AG04450 (cell line): ENCODE measurements around the gene ADAMTS6. TPM values are rescaled to one million over a fixed set of nuclear protein-coding genes. Genes with fewer than 3 reads are reported as not detected.

Source experiments
- CTCF ChIA-PET: fragments of 300-600, 350-600 bp; formaldehyde crosslinking; extraction: SDS; loops from one replicate; lab custom pipeline; 2022; ENCODE audit warnings: antibody characterized with exemption, inconsistent platforms; lab: Charles Lee
- POLR2A ChIA-PET: fragments of 350-600 bp; formaldehyde crosslinking; extraction: SDS; loops from one replicate; lab custom pipeline; 2021; ENCODE audit warnings: antibody characterized with exemption, inconsistent platforms; lab: Yijun Ruan, JAX
- DNase-seq: peaks from one replicate; pipeline ENCODE4 v3.0.0-alpha.2; 2011; ENCODE audit warnings: low read depth, low spot score
- H3K27ac ChIP-seq: one replicate; pipeline ENCODE4 v1.5.1; 2012; ENCODE audit warnings: low read depth, low read length, control low read depth
- H3K27me3 ChIP-seq: one replicate; pipeline ENCODE4 v1.6.0; 2012; ENCODE audit warnings: low read length; ENCODE audit not compliant: control insufficient read depth, insufficient read depth
- H3K4me3 ChIP-seq: 2 replicates; pipeline ENCODE4 v1.5.1; 2011; ENCODE audit warnings: mild to moderate bottlenecking, low read depth, low read length, control low read depth
- H3K9me3 ChIP-seq: 2 replicates; pipeline ENCODE4 v1.5.1; 2012; ENCODE audit warnings: low read length; ENCODE audit not compliant: control insufficient read depth, insufficient read depth
- polyA plus RNA-seq: library from polyadenylated mRNA; depleted of rRNA; stranded (reverse); fragments of >200 nt; gene quantifications from 2 replicates; pipeline ENCODE4 v1.2.3, GENCODE V29; 2011
- TF ChIP-seq, protein P1 (sequence below): IDR thresholded peaks from 2 replicates; pipeline ENCODE4 v1.5.1; 2011; ENCODE audit warnings: low read depth, low read length, control low read depth, inconsistent platforms

Gene ADAMTS6
- polyA plus RNA-seq, 1 experiment: 22.5 TPM

DNA sequence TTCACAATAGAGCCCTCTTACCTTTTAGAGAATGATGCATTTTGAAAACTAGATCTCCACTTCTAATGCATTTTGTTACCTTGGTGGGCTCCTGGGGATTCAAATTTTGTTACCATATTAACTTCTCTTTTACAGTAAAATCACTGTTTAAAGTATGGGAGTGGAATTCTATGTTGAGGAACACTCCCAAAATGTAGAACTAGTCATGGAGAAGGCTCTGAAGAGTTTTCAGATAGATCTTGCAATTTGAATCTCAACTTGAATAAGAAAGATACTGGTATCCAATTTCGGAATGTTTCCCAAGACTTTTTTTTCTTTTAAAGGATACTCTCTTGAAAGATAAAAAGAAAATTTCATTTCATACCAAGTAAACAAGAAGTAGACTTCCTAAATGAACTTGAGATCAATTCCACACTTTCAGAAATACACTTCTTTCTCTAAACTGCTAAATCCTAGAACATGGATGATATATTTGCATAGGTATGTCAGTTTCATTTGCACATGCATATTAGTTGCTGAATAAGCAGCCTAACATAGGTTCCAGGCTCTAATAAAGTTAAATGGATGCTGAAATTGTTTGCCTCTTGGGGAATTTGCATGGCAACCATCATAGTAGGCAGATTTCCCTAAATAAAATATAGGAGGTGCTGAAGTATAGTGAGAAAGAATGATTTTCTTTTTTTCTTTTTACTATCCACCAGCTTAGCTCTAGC is 205.4 kb downstream of the ADAMTS6 start:
- DNase-seq: no peak
- ChIA-PET POLR2A (no interaction called here), CTCF (no interaction called here)
- TF ChIP-seq, protein P1, sequence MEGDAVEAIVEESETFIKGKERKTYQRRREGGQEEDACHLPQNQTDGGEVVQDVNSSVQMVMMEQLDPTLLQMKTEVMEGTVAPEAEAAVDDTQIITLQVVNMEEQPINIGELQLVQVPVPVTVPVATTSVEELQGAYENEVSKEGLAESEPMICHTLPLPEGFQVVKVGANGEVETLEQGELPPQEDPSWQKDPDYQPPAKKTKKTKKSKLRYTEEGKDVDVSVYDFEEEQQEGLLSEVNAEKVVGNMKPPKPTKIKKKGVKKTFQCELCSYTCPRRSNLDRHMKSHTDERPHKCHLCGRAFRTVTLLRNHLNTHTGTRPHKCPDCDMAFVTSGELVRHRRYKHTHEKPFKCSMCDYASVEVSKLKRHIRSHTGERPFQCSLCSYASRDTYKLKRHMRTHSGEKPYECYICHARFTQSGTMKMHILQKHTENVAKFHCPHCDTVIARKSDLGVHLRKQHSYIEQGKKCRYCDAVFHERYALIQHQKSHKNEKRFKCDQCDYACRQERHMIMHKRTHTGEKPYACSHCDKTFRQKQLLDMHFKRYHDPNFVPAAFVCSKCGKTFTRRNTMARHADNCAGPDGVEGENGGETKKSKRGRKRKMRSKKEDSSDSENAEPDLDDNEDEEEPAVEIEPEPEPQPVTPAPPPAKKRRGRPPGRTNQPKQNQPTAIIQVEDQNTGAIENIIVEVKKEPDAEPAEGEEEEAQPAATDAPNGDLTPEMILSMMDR: no peak
- H3K27ac ChIP-seq: no peak overlapping the region
- H3K27me3 ChIP-seq: no peaks in the 10 kb centered on the region
- no peaks in the 10 kb centered on the region for H3K9me3 ChIP-seq
- no peak overlapping the region for H3K4me3 ChIP-seq

DNA sequence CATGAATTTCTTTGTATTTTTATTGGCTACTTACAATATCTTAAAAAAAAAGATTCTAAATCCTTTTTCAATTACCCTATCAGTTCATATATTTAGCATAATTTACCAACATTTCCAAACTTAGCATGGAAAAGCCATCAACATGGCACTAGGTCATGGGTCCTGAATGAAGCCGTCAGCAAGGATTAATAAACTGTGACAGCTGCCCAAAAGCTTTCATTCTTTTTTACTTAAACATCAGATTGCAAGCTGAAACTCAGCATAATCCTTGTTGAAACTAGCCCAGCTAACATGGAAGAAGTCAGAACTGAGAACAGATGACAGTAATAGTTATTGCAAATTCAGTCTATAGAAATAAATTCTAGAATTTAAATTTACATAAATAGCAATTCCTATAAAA is 209.8 kb downstream of the ADAMTS6 start:
- TF ChIP-seq, protein P1: no peak
- DNase-seq: no peak
- Histone ChIP-seq H3K27ac (no peak overlapping the region), H3K27me3 (no peaks in the 10 kb centered on the region), H3K4me3 (no peak overlapping the region), H3K9me3 (no peaks in the 10 kb centered on the region)
- ChIA-PET POLR2A (no interaction called here), CTCF (no interaction called here)

DNA sequence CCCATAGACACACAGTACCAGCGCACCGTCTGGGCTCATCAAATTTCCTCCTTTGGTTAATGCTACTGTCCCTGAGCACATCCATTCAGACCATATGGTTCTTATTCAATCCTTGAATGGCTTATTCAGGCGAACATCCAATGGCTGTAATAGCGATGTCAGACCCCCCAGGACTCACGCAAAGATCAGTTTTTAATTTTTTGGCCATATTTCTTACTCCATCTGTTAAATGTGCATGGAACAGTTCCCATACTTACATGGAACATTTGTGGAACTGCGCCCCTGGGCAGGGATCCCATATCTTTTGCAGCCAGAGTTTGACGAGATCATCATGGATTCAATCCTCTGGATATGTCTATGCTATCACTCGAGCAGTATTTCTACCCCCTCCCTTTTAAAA is 213.2 kb downstream of the ADAMTS6 start:
- no peak overlapping the region for H3K27ac ChIP-seq
- H3K4me3 ChIP-seq: no peak overlapping the region
- POLR2A ChIA-PET: no interaction called here
- TF ChIP-seq, protein P1: no peak
- CTCF ChIA-PET: no interaction called here
- H3K9me3 ChIP-seq: no peaks in the 10 kb centered on the region
- no peak for DNase-seq
- no peaks in the 10 kb centered on the region for H3K27me3 ChIP-seq

DNA sequence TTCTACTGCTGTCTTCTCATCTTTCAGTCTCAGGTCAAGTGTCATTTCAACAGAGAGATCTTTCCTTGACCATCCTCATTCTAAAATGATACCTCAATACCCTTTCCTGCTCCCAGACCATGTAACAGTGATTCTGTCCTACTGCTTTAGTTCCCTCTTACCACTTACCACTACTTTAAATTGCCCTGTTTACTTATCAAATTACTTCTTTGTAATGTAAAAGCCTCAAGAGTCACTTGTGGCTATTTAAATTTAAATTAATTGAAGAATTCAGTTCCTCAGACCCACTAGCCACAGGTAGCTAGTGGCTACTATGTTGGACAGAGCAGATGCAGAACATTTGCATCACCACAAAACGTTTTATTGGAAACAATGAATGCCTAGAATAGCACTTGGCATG is 217.3 kb downstream of the ADAMTS6 start:
- no peak for DNase-seq
- TF ChIP-seq, protein P1: no peak
- Histone ChIP-seq H3K27me3 (no peaks in the 10 kb centered on the region), H3K9me3 (no peaks in the 10 kb centered on the region), H3K27ac (no peak overlapping the region), H3K4me3 (no peak overlapping the region)
- CTCF ChIA-PET: no interaction called here
- POLR2A ChIA-PET: no interaction called here

DNA sequence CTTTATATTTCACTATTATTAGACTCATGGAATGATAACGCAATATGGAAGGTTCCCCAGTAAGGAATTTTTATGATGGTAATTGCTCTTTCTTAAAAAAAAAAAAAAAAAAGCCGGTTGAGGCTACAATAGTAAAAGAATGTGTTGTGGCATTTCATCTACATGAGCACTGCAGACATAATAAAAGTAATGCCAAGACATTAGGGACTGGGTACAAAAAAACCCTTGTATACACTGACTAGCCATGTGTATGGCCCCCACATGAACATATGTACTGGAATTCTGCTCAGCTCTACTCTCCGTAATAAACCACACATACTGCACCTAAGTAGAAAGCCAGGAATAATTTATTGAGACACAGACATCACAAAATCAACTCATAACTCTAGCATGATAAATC is 218.4 kb downstream of the ADAMTS6 start:
- POLR2A ChIA-PET: no interaction called here
- Histone ChIP-seq H3K9me3 (no peaks in the 10 kb centered on the region), H3K27me3 (no peaks in the 10 kb centered on the region), H3K27ac (no peak overlapping the region), H3K4me3 (no peak overlapping the region)
- no peak for DNase-seq
- TF ChIP-seq, protein P1: no peak
- CTCF ChIA-PET: no interaction called here
